GM19372 (cell line): ENCODE measurements around the gene CACNG4.

Source experiments
- ATAC-seq: cut with Tn5 transposase; IDR thresholded peaks from one replicate; pipeline ENCODE4 v1.9.1; 2021; ENCODE audit warnings: mild to moderate bottlenecking, low read depth, moderate library complexity; ENCODE audit not compliant: unreplicated experiment

CACNG4 gene

DNA sequence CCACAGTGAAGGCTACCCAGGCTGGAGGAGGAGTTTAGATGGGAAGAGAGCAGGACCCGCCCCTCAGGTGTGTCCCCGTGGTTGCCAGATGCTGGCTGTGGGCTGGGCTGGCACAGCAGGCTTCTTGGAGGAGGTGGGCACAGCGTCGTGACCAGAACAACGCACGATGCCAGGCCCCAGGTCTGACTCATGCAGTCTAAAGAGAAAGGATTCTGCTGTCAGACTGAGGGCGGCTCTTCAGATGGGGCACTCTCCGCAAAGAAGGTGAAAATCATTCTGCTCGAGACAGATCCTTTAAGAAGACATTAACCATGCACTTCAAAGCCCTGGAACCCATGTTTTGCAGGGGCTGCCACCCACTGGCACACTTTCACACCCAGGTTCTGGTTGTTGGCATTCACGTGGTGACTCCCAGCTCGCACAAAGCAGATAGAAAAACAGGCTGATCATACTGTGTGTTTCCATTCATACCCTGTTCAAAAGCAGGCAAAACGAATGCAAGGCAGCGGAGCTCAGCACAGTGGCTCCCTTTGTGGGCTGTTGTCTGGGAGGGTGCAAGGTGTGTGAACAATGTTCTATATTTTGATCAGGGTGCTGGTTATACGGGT is 19.0 kb downstream of the CACNG4 start:
- ATAC-seq = no peak

DNA sequence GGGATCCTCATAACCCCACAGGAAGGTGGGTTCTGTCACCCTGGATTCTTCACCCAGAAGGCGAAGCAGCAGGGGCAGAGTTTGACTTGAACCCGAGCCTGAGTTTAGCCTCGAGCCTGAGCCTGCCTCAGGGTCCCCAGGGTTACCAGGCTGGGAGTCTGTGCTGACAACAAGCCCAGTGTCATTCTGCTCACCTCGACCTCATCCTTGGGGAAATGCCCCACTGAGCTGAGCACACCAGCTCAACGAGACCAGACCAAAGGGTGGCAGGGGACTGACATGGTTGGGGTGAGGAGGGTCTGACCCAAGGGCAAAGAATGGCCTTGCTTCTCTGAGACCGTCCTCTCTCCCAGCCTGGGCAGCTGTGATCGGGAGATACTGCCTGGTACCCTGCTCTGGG is 20.2 kb downstream of the CACNG4 start:
- no peak for ATAC-seq

DNA sequence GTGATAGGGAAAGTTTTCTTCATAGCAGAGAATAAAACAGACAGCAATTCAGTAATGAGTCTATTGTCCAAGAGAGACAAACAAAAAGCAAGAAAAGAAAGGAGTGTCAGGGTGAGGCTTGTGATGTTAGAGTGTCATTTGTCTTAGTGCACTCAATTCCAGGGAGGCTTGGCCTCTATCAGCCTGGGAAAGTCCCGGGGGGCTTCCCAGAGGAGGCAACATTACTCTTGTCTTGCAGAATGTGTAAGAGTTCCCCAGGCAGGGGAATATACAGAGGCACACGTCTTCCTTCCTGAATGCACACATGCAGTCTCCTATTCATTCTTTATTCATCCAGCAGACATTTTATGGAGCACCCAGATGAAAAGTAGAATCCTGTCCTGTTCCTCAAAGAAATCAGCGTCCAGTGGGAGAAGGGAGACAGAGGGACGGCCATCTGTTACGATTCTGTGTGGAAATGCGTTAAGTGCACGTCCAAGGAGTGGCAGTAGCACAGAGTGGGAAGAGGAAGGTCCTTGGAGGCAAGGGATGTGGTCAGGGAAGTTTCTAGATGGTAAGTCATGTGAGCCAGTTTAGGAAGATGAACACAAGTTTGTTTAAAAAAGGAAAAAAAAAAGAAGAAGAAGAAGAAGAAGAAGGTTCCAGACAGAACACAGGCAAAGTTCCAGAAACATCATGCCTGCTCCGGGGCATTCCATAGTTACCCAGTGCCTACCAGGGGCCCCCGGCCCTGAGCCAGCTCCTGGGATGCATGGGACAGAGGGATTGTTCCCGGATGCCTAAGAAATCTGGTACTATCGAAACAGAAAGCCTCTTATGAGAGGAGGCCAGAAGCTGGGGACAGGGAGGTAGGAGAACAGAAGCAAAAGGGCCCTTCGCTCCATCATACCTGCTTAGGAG is 21.1 kb downstream of the CACNG4 start:
- no peak for ATAC-seq

DNA sequence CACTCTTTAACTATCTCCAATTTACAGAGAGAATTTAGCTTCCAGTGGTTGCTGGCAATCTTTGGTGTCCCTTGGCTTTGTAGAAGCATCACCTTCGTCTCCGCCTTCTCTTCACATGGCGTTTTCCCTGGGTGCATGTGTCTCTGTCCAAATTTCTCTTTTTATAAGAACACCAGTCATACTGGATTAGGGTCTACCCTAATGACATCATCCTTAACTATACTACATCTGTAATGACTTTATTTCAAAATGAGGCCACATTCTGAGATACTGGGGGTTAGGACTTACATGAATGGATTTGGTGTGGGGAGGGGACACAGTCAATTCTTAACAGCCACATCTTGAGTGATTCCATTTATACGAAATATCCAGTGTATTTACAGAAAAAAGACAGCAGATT is 22.2 kb downstream of the CACNG4 start:
- no peak for ATAC-seq

DNA sequence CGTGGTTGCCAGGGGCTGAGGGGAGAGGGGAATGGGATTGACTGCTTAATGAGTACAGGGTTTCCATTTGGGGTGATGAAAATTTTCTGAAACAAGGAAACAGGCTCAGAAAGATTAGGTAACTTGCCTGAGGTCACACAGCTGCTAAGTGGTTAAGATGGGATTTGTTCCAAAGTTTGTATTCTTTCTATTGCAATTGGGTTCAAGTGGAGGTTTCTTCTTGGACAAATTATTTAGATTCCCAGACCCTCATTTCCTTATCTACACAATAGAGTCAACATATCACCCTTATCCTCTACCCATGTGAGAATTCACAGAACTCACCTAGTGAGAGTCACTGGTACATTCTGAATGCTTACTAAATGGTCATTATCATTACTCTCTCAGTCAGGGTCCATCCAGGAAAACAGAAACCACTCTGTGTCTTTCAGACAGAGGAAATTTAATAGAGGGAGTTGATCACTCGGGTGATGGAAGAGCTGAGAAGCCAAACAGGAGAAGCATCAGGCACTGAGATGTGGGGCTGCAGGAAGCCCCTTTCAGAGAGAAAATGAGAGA is 22.6 kb downstream of the CACNG4 start:
- ATAC-seq = no peak

DNA sequence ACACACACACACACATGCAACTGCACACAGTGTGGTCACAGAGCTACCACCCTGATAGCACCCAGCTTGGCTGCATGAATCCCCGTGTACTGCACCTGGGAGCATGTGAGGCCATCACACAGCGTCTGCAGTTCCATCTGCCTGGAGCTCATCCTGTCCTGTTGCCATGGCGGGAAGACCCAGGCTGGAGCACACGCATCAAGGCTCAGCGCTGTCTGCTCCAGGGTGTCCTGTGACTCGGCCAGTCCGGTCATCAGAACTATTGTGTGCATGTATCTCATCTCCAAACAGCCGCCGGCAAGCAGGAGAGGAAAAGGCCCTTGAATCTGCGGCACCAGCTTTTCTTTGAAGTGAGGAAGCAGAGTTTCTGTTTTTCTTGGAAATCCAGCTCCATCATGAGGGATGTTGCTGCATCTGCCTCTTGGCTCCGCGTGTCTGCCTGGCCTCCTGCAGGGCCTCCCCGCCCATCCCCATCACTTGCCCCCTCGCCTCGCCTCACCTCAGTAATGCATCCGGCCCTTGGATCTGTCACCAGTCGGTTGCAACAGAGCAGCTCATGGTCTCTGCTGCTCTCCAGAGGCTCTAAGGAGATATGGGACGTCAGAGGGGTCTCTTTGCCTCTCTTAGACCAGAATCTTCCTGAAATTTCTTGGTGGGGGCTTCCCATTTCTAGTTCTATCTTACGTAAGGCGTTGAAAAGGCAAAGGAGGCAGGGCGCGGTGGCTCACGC is 23.7 kb downstream of the CACNG4 start:
- no peak for ATAC-seq

DNA sequence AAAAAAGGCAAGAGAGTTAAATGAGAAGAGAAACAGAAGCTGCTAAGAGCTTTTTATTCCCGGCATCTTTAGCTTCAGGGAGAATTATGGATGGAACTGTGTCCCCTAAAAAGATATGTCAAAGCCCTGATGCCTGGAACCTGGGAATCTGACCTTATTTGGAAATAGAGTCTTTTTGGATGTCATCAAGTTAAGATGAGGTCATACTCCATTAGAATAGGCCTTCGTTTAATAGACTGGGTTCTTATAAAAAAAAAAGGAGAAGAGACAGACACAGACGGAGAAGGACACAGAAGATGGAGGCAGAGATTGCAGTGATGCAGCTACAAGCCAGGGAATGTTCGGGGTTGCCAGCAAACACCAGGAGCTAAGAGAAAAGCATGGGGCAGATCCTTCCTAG is 24.6 kb downstream of the CACNG4 start:
- ATAC-seq = no peak

DNA sequence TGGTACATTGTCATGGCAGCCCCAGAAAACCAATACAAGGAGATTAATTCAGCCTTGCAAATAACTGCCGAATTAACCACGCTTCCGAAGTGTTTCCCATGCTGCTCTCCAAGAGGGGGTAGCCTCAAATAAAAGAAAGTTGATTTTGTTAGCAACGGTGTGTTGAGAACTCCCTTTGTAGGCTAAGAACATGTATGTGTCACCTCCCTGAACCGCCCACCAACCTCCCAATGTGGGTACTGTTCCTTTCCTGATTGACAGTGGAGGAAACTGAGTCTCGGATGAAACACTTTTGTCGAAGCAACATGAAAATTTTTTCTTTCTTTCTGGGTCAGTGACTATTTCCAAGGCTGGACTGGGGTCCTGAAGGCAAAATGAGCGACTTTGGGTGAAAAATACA is 25.1 kb downstream of the CACNG4 start:
- no peak for ATAC-seq

DNA sequence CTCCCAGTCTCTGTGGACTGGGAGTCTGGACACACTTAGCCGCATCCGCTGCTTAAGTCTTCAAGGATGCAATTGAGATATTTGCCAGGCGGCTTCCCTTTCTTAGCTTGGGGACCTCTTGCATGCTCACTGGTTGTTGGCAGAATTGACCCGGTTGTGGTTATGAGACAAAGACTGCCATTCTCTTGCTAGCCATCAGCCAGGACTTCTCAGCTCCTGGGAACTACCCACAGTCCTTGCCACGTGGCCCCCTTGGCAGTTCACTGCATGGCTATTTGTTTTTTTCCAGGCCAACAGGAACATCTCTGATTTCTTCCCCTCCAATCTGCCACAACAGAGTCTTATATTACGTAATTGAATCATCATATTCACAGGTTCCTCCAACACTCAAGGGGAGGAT is 25.5 kb downstream of the CACNG4 start:
- ATAC-seq = no peak

DNA sequence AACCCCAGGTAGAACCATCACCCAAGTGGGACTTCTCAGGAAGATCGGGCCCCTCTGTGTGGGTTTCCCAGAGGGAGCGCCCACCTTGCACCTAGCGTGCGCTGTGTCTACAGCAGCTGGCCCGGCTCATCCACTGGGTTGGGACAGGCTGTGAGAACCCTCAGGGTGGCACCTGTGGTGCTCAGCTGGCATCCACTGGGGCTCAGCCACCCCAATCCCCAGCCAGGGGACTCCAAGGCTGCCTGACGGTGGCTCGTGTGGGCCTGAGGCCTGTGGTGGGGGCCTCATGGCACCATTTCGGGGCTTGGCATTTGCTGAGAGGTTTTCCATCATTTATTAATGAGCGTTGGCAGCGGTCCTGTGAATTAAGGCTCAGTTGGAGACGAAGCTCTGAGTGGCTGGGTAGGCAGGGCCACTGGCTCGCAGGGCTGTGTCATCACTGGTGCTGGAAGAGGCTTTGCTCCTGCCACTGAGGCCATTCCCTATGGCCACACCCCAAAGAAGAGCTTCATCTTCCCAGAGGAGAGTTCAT is 28.5 kb downstream of the CACNG4 start:
- no peak for ATAC-seq

DNA sequence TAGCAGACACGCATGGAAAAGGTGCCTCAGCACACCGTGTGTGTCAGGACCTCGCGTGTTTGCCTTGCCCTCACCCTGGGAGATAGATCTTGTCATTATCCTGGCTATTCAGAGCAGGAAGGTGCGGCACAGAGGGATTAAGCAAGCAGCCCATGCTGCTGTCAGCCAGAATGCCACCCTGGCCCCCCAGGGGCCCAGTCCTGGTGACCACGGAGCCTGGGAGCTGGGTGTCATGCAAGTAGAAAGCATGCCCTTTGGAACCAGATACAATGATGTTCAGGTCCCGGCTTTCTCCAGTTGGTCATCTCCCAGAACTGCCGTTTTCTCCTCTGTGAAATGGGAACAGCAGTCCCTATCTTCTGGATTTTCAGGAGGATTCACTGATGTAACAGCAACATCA is 29.9 kb downstream of the CACNG4 start:
- no peak for ATAC-seq

DNA sequence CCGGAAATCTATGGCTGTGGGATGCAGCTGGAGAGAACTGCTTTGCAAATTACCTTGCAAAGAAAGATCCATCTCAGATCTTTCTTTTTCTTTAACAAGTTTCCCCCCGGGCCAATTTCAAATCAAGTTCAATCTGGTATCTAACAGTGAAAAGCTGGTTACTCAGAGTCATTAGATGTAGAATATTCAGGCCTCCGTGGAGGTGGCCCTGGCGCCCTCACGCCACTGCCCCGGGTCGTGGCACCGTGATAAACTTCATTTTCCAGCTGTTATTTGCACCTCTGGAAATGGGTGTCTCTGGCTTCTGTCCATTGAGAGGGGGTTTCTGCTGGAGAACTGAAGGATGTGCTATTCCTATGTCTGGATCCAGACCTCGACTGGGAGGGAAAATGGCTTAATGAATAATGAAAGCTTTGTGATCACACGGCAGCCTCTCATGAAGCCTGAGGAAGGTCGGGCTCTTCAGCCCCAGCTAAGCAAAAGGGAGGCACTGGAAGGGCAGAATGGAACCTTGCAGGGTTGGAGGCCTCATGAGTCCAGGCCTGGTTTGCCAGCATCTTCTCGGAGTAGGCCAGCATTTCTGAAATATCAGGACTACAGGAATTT is 30.5 kb downstream of the CACNG4 start:
- no peak for ATAC-seq

DNA sequence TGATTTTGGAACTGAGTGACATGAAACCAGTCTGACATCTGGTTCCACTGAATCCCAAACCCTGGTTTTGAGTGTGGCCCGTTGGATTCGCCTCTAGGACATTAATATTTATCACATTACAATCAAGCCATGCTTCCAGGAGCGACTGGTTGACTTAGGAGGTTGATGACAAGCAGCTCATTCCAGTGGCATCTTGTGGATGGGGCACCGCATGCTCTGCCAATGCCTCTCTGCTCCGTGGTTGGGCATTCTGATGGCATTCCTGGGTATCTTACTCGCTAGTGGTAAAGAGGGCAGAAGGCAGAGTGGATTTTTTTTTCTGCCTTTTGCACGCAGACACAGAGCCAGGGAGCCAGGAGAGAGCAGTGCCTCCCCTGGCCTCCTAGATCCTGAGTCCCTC is 31.4 kb downstream of the CACNG4 start:
- ATAC-seq = no peak

DNA sequence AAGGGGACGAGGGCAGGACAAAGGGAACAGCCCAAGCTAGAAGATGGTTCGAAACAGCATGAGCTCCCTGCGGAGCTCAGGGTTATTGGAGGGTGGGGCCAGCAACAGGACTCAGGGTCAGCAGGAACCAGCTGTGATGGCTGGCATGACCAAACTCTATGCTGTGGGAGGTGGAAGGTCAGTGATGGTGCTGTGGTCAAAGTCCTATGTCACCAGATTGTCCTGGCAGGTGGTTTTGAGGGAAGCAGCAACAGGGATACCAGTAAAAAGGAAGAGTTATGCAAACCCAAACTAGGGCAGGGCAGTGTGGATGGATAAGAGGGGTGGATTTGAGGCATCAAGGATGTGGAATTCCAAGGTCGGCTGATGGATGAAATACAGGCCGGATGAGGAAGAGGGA is 32.4 kb downstream of the CACNG4 start:
- no peak for ATAC-seq

DNA sequence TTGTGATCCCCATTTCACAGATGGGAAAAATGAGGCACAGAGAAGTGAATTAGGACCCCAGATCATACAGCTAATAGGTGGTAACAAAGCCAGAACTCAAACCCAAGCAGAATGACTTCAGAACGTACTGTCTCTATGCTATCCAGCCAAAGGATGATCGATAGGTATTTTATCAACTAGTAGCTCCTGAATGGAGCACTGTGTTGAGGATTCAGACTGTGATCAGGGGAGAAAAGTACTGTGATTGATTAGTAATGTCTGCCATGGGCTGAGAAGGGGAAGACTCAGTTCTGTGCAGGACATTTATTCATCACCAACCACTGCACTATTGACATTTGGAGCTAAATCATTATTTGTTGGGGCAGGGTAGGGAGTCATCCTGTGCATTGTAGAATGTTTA is 38.7 kb downstream of the CACNG4 start:
- no peak for ATAC-seq

DNA sequence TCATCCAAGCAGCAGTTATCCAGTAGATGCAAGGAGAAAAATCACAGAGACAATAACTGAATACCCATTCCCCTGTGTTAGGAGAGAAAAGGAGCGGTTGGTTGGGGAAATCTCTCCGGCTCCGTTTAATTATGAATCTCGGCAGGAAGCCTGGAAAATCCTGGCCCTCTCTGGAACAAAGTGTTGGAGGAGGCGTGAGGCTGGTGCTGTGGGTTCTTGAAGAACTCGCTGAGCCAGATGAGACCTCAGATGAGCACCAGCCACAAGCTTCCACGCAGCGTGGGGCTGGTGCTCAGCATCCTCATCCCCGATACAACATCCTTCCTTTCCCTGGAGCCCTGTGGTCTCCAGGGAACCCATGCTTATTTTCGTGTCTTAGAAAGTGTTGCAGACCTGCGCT is 39.7 kb downstream of the CACNG4 start:
- ATAC-seq = no peak

DNA sequence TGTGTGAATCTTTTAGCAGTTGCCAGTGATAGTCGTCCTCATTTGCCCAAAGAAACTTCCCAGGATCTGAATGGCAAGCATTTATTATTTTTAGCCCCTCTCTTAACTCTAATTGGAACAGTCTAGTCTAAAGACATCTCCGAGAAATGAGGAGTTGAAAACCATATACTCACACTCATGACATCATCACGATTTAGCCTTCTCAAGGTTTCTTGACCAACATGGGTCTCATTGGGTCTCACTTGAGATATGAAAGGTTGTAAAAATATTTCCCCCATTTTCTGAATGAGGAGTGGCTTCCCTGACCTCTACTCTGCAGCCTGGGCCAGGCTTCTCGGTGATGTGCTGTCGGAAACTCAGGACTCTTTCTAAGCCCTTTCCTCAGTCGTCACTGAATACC is 42.8 kb downstream of the CACNG4 start:
- ATAC-seq = no peak

DNA sequence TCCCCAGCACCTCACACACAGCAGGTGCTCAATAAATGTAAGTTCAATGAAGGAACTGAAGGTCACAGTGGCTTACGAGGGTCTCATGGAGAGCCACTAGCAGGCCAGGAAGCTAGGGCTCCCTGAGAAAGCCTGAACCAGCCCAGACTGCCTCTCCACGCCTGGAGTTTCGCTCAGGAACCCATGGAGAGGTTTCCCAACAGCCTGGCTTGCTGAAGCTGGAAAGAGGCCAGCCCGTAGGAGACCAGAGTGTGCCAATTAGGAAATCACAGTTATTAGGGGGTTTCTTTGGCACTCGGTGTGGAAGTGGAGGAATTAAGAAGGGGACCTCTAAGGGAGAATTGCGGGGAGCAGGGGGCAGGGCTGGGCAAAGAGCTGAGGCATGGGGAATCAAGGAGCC is 43.6 kb downstream of the CACNG4 start:
- ATAC-seq = no peak

DNA sequence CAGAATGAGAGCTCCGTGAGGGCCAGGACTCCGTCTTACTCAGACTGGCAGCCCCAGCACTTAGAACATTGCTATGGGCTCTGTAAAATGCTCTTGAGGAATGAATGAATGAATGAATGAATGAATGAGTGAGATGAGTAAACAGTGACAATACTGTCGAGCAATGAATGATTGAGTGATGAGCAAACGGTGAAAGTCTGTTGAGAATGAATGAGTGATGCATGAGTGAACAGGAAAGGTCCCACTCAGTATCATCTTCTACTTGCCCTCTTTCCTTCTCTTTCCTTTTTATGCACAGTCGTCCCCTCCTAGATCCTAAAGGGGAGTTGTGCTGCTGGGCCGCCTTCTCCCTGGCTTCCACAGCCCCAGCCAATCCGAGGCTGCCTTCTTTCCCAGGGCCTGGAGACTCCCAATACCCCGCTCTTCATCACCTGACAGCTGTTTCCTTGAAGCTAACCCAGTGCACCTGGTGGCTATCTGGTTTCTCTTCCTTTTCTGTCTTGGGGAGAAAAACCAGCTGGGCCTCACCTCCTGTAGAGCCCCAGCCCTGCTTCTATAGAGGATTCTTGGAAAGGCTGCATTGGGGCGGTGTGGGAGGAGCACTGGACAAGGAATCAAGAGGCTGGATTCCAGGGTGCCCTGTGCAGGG is 47.1 kb downstream of the CACNG4 start:
- ATAC-seq = no peak

DNA sequence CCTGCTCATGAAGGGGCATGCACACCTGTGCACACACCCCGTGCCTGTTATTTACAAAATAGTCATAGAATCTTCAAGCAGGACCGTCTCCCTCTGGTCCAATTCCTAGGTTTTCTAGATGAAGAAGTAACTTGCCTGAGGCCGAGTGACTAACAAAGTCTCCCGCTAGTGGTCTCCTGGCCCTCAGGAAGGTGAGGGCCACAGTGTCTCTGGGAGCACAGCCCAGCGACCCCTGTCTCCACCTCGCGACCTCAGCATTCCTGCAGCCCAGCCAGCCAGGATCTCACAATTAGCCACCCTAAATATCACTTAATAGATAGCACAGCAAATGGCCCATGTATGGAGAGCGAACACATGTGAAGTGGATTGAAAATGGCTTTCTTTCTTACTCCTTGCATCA is 49.4 kb downstream of the CACNG4 start:
- ATAC-seq = no peak
